Liver (tissue), 2 donors: ENCODE data around the gene C2.

Experiments used
- CTCF ChIP-seq: fragments of 150-350 bp; IDR thresholded peaks from 2 replicates; pipeline ENCODE4 v1.5.1; 2017; ENCODE audit warnings: improper control_type of control experiment, low read depth, low read length; ENCODE audit not compliant: missing input control
- REST ChIP-seq: IDR thresholded peaks from 2 replicates; pipeline ENCODE4 v1.6.1; 2016; ENCODE audit warnings: antibody characterized with exemption, mild to moderate bottlenecking
- ZBTB33 ChIP-seq: IDR thresholded peaks from 2 replicates; pipeline ENCODE4 v1.6.1; 2016; ENCODE audit warnings: antibody characterized with exemption
- donor health status: healthy.

GRCh38 chr6:31969712-31970603, 42.4 kb downstream of the C2 start:
- TF ChIP-seq ZBTB33 (no peak), REST (no peak), CTCF (no peak)
